Renal cortex interstitium (tissue), 15 donors: ENCODE results near the gene RAP1GDS1. TPM values are rescaled to one million over a fixed set of nuclear protein-coding genes. Genes with fewer than 3 reads are reported as not detected.
A peak's percentile ranks its signal among the peaks of the same experiment; 100 is the strongest.

ENCODE experiments used
- DNase-seq, 11 donors: peaks; one replicate each; pipeline ENCODE4 v3.0.0-alpha.2; 2013; ENCODE audit warnings: low read depth in 9 of 11, low spot score in 4 of 11; ENCODE audit errors: extremely low read depth in 1 of 11
- long read RNA-seq, 16 experiments: transcript quantifications; one replicate each; lab custom pipeline, GENCODE V29; 2026
- polyA plus RNA-seq, 3 donors: library from polyadenylated mRNA; unstranded; fragments of 120-200 nt; gene quantifications; one replicate each; pipeline ENCODE4 v1.2.1, GENCODE V29; 2013; ENCODE audit not compliant: insufficient read length in 3 of 3

RAP1GDS1 gene
- polyA plus RNA-seq = 10 to 100 TPM; 30.9 to 33.1 (median 32.8) TPM
- long read RNA-seq, donor 1, partial matches to known transcripts = 0 of 6 reads
- long read RNA-seq, donor 1, other reads (novel, unspliced or antisense) = 0 of 6 reads
- long read RNA-seq, donor 2, partial matches to known transcripts = 0 of 2 reads
- long read RNA-seq, donor 2, other reads (novel, unspliced or antisense) = 0 of 2 reads
- long read RNA-seq, donor 3, transcript RAP1GDS1-205 (15 exons, 3,681 nt) = major isoform, 6 of 21 reads
- long read RNA-seq, donor 3, partial matches to known transcripts = 8 of 21 reads
- long read RNA-seq, donor 3, other reads (novel, unspliced or antisense) = 0 of 21 reads
- long read RNA-seq, donor 4, partial matches to known transcripts = 0 of 6 reads
- long read RNA-seq, donor 4, other reads (novel, unspliced or antisense) = 0 of 6 reads
- long read RNA-seq, donor 5 = 0 reads
- long read RNA-seq, donor 6, partial matches to known transcripts = 0 of 7 reads
- long read RNA-seq, donor 6, other reads (novel, unspliced or antisense) = 0 of 7 reads
- long read RNA-seq, donor 7, partial matches to known transcripts = 8 of 14 reads
- long read RNA-seq, donor 7, other reads (novel, unspliced or antisense) = 0 of 14 reads
- long read RNA-seq, donor 8 = 0 reads
- long read RNA-seq, donor 9, partial matches to known transcripts = 7 of 10 reads
- long read RNA-seq, donor 9, other reads (novel, unspliced or antisense) = 0 of 10 reads
- long read RNA-seq, donor 10, partial matches to known transcripts = 5 of 13 reads
- long read RNA-seq, donor 10, other reads (novel, unspliced or antisense) = 0 of 13 reads
- long read RNA-seq, donor 11, partial matches to known transcripts = 0 of 4 reads
- long read RNA-seq, donor 11, other reads (novel, unspliced or antisense) = 0 of 4 reads
- long read RNA-seq, donor 12, partial matches to known transcripts = 0 of 3 reads
- long read RNA-seq, donor 12, other reads (novel, unspliced or antisense) = 0 of 3 reads
- long read RNA-seq, donor 13 = 0 reads
- long read RNA-seq, donor 14, partial matches to known transcripts = 0 of 1 reads
- long read RNA-seq, donor 14, other reads (novel, unspliced or antisense) = 0 of 1 reads
- long read RNA-seq, donor 15 = 0 reads
- long read RNA-seq, donor 16, transcript RAP1GDS1-205 (15 exons, 3,681 nt) = major isoform, 5 of 19 reads
- long read RNA-seq, donor 16, partial matches to known transcripts = 13 of 19 reads
- long read RNA-seq, donor 16, other reads (novel, unspliced or antisense) = 0 of 19 reads

GRCh38 chr4:98260579-98261404 is at the start of gene RAP1GDS1:
RAP1GDS1 (plus strand) TSS chr4:98261384; CDS start chr4:98261566, 182 bp downstream.
- peak; percentile 78 to 96 (median 94) for DNase-seq

- no peak for DNase-seq
Measured at GRCh38 chr4:98222306-98222705, 38.9 kb upstream of the RAP1GDS1 start.

- no peak for DNase-seq
Measured at GRCh38 chr4:98226396-98226795, 34.8 kb upstream of the RAP1GDS1 start.

GRCh38 chr4:98230961-98231360 is 30.2 kb upstream of the RAP1GDS1 start:
- DNase-seq = no peak

- DNase-seq = no peak
Measured at GRCh38 chr4:98232202-98232601, 29.0 kb upstream of the RAP1GDS1 start.

GRCh38 chr4:98237204-98237603 is 24.0 kb upstream of the RAP1GDS1 start:
- DNase-seq = no peak

- no peak for DNase-seq
Measured at GRCh38 chr4:98242063-98242462, 19.1 kb upstream of the RAP1GDS1 start.

- no peak for DNase-seq
Measured at GRCh38 chr4:98242538-98242937, 18.6 kb upstream of the RAP1GDS1 start.

GRCh38 chr4:98245226-98245625 is 16.0 kb upstream of the RAP1GDS1 start:
- no peak for DNase-seq

- no peak for DNase-seq
Measured at GRCh38 chr4:98248934-98249333, 12.2 kb upstream of the RAP1GDS1 start.

- no peak for DNase-seq
Measured at GRCh38 chr4:98249831-98250230, 11.4 kb upstream of the RAP1GDS1 start.

GRCh38 chr4:98253499-98253898 is 7.7 kb upstream of the RAP1GDS1 start:
- DNase-seq = no peak

GRCh38 chr4:98260047-98260578 is 1.1 kb upstream of the RAP1GDS1 start:
- DNase-seq = peak in 8 of 11 donors; percentile 21 to 70 (median 50)

- peak in 10 of 11 donors; percentile 17 to 56 (median 35) for DNase-seq
Measured at GRCh38 chr4:98261405-98262291, 464 bp downstream of the RAP1GDS1 start.

- DNase-seq = peak in 1 of 11 donors; percentile 3
Measured at GRCh38 chr4:98262431-98262830, 1.2 kb downstream of the RAP1GDS1 start.

GRCh38 chr4:98267498-98267897 is 6.3 kb downstream of the RAP1GDS1 start:
- DNase-seq = no peak

- DNase-seq = no peak
Measured at GRCh38 chr4:98275145-98275544, 14.0 kb downstream of the RAP1GDS1 start.
